ENCODE data around the gene MAFG.
A peak's percentile ranks its signal among the peaks of the same experiment; 100 is the strongest.

MAFG gene

DNA sequence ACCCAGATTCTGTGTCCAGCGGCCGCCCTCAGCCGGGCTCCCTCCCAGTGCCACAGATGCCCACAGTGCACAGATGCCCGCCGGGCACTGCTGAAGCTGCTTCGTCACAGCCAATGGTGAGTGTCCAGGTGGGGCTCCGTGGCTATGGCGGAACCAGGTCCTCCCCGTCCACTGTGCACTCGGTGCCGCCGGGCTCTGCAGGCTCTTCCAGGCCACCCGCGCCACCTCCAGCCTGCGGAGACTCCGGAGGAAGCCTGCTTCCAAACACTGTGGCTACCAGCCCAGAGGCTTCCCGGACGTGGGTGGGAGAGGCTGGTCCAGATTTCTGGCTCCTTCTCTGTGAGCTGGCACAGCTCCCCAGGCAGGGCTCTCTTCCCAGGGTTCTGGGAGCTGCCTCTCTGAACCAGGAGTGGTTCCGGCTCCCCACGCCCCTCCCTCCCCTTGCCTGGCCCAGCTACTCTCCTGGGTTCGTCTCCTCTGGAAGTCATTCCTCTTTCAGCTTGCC lies 12.4 kb upstream of the MAFG start:
- DNase-seq = peak in 10 of 14 donors; percentile 24 to 84 (median 57)

- DNase-seq = no peak
Observed at GRCh38 chr17:81939218-81939617, 11.7 kb upstream of the MAFG start.

DNA sequence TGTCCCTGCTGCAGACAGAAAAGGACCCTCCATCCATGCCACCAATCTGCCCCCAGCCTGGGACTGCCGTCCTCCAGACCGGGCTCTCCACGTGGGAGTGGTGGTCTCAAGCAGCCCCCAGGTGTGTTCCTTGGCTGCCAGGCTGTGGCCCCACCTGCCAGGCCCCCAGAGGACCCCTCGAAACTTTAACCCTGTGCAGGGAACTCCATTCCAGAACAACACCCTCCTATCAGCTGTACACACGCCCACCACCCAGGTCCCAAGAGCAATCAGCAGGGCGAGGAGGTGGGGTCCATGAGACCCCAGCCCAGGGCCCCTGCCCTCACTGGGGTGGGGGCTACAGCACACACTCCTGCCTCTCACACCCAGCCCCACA lies 8.2 kb upstream of the MAFG start:
- no peak for DNase-seq

GRCh38 chr17:81934850-81935708 lies 7.5 kb upstream of the MAFG start:
- DNase-seq = no peak

DNA sequence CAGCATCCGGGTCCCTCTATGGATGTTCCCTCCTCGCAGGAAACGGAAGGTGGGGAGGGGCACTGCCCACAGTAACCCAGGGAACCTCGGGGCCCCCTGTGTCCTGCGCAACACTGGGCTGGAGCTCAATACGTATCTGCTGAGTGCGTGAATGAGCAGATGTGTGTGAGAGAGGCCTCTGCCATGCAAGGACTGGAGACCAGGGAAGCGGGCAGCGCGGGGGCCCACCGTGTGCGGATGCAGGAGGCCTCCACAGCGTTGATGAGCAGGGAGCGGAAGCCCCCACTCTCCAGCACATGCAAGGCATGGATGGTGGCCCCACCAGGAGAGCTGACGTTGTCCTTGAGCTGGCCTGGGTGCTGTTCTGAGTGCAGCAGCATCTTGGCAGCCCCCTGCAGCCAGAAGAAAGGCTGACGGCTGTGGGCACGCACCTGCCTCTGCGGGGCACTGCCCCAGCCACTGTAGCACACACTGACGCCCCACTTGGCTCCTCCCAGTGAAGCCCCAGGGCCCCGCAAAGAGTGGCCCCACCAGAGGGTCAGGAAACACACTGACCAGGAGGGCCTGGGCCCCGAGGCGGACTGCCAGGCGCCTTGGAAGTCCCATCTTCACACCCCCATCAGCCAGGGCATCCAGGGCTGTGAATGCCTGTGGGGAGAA lies 6.7 kb upstream of the MAFG start:
- DNase-seq = no peak

- no peak for DNase-seq
Observed at GRCh38 chr17:81933178-81933699, 5.7 kb upstream of the MAFG start.

GRCh38 chr17:81932333-81932983 lies 4.9 kb upstream of the MAFG start:
- DNase-seq = no peak

DNA sequence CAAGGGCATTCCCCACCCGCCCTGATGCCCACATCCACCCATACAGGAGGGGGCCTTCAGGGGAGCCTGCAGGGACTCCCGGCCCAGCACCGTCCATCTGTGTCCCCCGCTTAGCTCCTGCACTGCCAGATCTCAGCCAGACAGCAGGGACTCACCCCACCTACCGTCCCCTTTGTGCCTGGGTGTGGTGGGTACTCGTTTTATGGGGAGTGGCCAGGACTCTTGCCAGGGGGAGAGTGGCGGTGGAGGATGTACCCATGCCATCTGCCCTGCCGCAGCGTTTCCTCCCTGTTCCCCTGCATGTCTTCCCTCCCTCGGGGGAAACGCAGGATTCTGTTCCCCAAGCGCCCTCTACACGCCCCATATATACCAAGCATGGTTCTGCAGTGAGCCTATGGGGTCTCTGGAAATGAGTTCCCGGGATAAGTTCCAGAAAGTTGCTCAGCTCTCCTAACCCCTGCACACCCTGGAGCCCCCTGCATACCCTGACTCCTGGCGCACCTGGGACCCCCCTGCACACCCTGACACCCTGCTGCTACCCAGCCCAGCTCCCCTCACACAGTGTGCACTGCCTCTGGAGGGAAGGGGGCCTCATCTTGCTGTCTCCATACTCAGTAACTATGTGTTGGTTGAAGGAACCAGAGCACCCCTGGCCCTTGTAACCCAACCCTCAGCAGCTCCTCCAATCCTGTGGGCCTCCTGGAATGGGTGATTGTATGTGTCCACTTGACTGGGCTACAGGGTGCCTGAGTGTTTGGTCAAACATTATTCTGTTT lies 4.2 kb upstream of the MAFG start:
- no peak for DNase-seq

DNA sequence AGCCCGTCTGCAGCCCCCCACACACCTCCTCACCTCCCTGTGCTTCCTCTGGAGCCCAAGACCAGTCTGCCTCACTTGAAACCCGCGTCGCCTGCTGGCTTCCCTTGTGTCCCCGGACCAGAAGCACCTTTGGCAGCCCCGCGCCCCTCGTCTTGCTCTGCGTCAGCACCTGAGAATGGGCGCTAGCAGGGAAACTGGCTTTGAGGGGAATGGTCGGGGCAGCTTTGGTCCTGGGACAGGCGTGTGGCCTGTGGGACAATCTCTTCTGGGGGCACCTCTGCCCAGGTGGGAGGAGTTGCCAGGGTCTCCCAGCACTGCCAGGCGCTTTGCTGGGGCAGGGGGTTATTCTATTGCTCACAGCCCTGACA lies 3.6 kb upstream of the MAFG start:
- no peak for DNase-seq

- DNase-seq = no peak
Observed at GRCh38 chr17:81930142-81931125, 2.9 kb upstream of the MAFG start.

- no peak for DNase-seq
Observed at GRCh38 chr17:81929253-81930141, 2.0 kb upstream of the MAFG start.

DNA sequence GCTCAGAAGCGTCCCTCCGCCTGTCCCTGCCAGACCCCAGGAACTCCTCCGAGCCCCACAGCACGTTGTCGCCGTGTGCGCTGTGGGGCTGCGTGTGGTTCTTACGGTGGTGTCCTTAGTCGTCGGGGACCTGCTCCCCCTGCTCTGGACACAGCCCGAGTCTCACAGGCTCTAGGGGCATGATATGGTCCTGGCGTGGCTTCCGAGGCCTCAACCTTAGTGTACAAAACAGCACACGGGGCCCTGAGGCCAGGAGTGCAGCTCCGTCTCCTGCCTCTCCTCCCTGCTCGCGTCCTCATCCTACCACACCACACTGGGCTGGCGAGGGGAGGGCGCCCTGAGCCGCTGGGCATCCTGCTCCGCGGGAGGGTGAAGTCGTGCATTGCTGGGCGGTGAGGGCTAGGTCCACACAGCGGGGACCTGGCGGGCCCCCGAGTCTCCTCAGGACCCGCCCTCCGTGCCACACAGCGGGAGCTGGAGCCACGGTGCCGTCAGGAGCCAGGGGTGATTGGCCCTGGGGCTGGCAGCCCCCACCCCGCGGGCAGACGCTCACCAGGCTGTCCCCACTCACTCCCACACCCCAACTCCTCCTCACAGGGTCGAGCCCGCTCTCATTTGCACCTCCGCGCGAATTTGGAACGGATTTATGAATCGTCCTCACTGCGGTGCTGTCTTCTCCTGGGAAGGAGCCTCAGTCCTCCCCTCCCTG lies 1.2 kb upstream of the MAFG start:
- no peak for DNase-seq

DNA sequence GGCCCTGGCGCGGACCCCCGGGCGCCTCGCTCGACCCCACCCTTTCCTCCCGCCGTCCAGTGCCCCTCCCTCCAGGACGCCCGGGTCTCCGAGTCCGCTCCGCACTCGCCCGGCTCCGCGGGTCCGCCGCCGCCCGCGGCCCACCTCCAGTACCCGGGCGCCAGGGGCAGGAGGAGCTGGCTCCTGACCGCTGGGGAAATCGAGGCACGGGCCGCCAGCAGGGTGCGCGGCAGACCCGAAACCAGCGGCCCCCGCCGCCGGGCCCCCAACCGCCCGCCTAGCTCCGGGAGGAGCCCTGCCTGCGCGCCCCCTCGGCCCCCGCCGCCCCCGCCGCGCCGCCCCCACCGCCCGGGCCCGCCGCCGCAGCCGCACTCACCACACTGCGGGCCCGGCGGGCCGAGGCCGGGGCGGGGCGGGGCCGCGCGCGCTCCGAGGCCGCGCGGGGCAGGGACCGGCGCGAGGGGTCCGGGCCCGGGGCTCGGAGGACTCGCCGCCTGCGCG lies 333 bp downstream of the MAFG start:
- no peak for DNase-seq

DNA sequence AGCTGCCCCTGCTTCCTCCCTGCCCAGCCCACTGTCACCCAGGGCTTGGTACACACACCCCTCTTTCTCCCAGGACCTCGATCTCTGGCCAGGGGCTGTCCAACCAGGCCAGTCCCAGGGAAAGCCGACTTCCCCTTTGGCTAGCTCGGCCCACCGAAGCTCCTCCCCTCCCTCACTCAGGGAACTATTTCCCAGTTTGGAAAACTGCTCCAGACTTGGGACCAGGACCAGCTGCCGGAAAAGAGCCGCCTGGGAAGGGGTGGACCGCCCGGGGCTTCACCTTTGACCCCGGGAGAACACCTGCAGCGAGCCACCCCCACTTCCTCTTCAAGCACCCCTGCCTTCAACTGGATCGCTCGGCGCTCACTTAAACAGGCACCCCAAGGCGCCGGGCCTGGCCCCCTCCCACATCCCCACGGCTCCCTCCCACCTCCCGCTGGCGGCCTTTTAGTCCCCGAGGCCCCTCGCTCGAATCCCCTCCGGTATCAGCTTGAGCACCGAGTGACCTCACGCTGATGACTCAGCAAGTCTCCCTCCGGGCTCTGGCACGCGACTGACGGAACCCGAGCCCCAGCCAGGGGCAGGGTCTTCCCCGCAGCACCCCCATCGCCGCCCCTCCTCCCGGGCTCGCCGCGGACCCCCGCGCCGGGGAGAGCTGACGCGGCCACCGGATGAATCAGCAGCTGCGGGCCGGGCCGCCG lies 934 bp downstream of the MAFG start:
- peak in 8 of 14 donors; percentile 30 to 74 (median 48) for DNase-seq

DNA sequence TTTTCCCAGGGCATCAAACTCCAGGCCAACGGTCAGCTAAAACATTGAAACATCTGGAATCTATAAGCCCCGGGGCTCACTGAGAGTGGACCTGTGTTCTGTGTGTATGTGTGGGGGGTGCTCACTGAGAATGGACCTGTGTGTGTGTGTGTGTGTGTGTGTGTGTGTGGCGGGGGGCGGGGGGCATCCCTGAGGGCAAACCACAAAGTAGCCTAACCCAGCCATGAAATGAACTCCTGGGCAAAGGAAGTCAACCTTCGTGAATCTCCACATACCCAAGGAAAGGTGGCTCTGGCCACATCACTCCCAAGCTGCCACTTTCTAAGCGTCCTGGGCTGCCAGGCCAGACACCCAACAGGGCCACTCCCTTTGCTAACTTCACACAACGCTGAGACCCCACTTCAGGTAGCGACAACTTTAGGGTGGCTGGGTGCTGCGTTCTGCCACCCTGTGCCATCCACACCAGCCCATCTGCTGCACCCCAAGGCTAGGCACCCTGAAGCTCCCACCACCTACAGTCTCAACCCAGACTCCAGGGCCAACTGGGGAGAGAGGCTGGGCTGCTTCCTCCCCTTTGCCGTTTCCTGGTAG lies 1.6 kb downstream of the MAFG start:
- DNase-seq = no peak

DNA sequence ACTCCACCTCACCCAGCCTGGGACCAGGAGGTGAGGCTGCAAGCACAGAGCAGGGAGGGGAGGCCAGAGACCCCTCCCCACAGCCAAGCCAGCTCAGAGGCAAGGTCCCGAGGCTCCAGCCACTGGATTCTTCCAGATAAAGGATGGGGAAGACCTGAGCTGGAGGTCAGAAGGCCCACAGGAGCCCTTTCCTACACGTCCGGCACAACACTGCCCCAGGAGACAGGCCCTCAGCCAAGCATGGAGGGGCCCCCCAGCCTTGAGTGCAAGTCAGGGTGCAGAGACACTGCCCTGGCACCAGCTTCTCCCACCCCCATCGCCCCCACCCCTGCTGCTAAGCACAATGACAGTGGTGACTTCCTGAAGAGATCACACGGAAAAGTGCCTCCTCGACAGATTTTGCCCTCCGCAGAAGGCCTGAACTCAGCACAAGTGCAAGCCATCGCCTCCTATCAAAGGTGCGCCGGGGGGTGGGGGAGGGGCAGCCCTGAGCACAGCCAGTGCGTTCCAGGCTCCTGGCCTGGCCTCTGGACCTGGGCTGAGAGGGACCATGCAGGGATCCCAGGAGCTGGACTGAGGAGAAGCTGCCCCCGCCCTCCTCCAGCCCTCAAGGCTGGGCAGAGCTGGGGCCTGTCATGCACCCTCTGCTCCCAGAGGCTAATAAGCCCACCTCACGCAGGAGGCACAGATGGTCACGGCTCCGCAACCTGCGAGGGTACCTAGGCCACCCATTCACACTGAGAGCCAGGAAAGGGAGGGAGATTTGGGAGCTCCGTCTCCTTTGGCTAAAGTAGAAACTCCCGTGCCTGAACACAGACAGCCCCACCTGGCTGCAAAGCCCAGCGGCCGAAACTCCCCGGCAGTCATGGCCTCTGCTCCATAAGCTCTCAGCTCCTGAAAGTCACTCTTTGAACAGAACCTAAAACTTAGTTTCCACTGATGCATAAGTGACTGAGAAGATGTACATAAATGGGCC lies 2.7 kb downstream of the MAFG start:
- DNase-seq = no peak

All from C1 segment of cervical spinal cord (tissue), 14 donors.